Measurements from ENCODE around the gene GALNT14. TPM values are rescaled to one million over a fixed set of nuclear protein-coding genes. Genes with fewer than 3 reads are reported as not detected.
"Not testable (repeated sequence)": the region's sequence is repeated elsewhere in the genome, so short reads cannot be mapped to it uniquely, and the experiment has no call there.

The GALNT14 gene
- 0.39 and 1.3 TPM in 2 replicates for total RNA-seq

GRCh38 chr2:31138037-31138962 lies at the start of gene GALNT14:
Gene GALNT14 (minus strand): TSS chr2:31138440. CDS start chr2:31138086, 354 bp downstream.
- peak in 1 of 2 donors; percentile 10 for DNase-seq (ENCODE audit: low read depth in 2 of 2)

- DNase-seq (ENCODE audit: low read depth in 2 of 2) = no peak
Observed at GRCh38 chr2:31187166-31187565, 48.9 kb upstream of the GALNT14 start.

- not testable (repeated sequence) for DNase-seq (ENCODE audit: low read depth in 2 of 2)
Observed at GRCh38 chr2:31183973-31184372, 45.7 kb upstream of the GALNT14 start.

GRCh38 chr2:31176742-31177141 lies 38.5 kb upstream of the GALNT14 start:
- no peak for DNase-seq (ENCODE audit: low read depth in 2 of 2)

- no peak for DNase-seq (ENCODE audit: low read depth in 2 of 2)
Observed at GRCh38 chr2:31171142-31171541, 32.9 kb upstream of the GALNT14 start.

- peak; percentile 56 to 61 for DNase-seq (ENCODE audit: low read depth in 2 of 2)
Observed at GRCh38 chr2:31170071-31170698, 31.9 kb upstream of the GALNT14 start.

- DNase-seq (ENCODE audit: low read depth in 2 of 2) = no peak
Observed at GRCh38 chr2:31168291-31168690, 30.1 kb upstream of the GALNT14 start.

- no peak for DNase-seq (ENCODE audit: low read depth in 2 of 2)
Observed at GRCh38 chr2:31166925-31167324, 28.7 kb upstream of the GALNT14 start.

- DNase-seq (ENCODE audit: low read depth in 2 of 2) = no peak
Observed at GRCh38 chr2:31163011-31163539, 24.8 kb upstream of the GALNT14 start.

- DNase-seq (ENCODE audit: low read depth in 2 of 2) = no peak
Observed at GRCh38 chr2:31161637-31162036, 23.4 kb upstream of the GALNT14 start.

- no peak for DNase-seq (ENCODE audit: low read depth in 2 of 2)
Observed at GRCh38 chr2:31151501-31151900, 13.3 kb upstream of the GALNT14 start.

- DNase-seq (ENCODE audit: low read depth in 2 of 2) = no peak
Observed at GRCh38 chr2:31150120-31150670, 12.0 kb upstream of the GALNT14 start.

GRCh38 chr2:31148514-31148913 lies 10.3 kb upstream of the GALNT14 start:
- no peak for DNase-seq (ENCODE audit: low read depth in 2 of 2)

GRCh38 chr2:31147645-31148044 lies 9.4 kb upstream of the GALNT14 start:
- no peak for DNase-seq (ENCODE audit: low read depth in 2 of 2)

GRCh38 chr2:31142110-31142509 lies 3.9 kb upstream of the GALNT14 start:
- no peak for DNase-seq (ENCODE audit: low read depth in 2 of 2)

GRCh38 chr2:31141443-31142085 lies 3.3 kb upstream of the GALNT14 start:
- DNase-seq (ENCODE audit: low read depth in 2 of 2) = no peak

GRCh38 chr2:31140151-31140550 lies 1.9 kb upstream of the GALNT14 start:
- no peak for DNase-seq (ENCODE audit: low read depth in 2 of 2)

GRCh38 chr2:31139671-31140070 lies 1.4 kb upstream of the GALNT14 start:
- no peak for DNase-seq (ENCODE audit: low read depth in 2 of 2)

- no peak for DNase-seq (ENCODE audit: low read depth in 2 of 2)
Observed at GRCh38 chr2:31137211-31138036, 816 bp downstream of the GALNT14 start.

GRCh38 chr2:31136732-31137131 lies 1.5 kb downstream of the GALNT14 start:
- no peak for DNase-seq (ENCODE audit: low read depth in 2 of 2)

GRCh38 chr2:31136000-31136399 lies 2.2 kb downstream of the GALNT14 start:
- DNase-seq (ENCODE audit: low read depth in 2 of 2) = no peak
